HFFc6 (cell line): ENCODE results near the gene RNF186. TPM values are rescaled to one million over a fixed set of nuclear protein-coding genes. Genes with fewer than 3 reads are reported as not detected.

Source experiments
- DNase-seq: peaks from one replicate; pipeline ENCODE4 v3.0.0-alpha.2; 2018
- H3K27ac Mint-ChIP-seq: 2 replicates; pipeline ENCODE4 v1.8.0; 2020; ENCODE audit warnings: mild to moderate bottlenecking, mixed read lengths
- H3K27me3 Mint-ChIP-seq: 2 replicates; pipeline ENCODE4 v1.8.0; 2021; ENCODE audit warnings: mild to moderate bottlenecking, moderate library complexity, mixed read lengths; ENCODE audit not compliant: insufficient read depth
- H3K36me3 Mint-ChIP-seq: 2 replicates; pipeline ENCODE4 v1.8.0; 2021; ENCODE audit warnings: low read depth, mixed read lengths
- H3K4me1 Mint-ChIP-seq: 2 replicates; pipeline ENCODE4 v1.8.0; 2020; ENCODE audit warnings: low read depth, mixed read lengths
- H3K4me3 Mint-ChIP-seq: 2 replicates; pipeline ENCODE4 v1.8.0; 2020; ENCODE audit warnings: mild to moderate bottlenecking, moderate library complexity, mixed read lengths
- H3K9me3 Mint-ChIP-seq: 2 replicates; pipeline ENCODE4 v1.8.0; 2020; ENCODE audit warnings: mild to moderate bottlenecking, mixed read lengths
- CTCF ChIP-seq: fragments of 200-600 bp; sonication (generic); IDR thresholded peaks from 2 replicates; pipeline ENCODE4 v1.5.0; 2021; ENCODE audit warnings: antibody characterized with exemption, mild to moderate bottlenecking
- total RNA-seq, 6 experiments: library from RNA; stranded (reverse); fragmentation: NEBNext Ultra II Directional; extraction: Animal tissue kit (Norgen Biotek cat#: 25700); gene quantifications; 2 replicates in 1 of 6; 3 replicates in 5 of 6; pipeline ENCODE4 v1.2.3, GENCODE V29; 2021

RNF186 gene
- total RNA-seq, 6 experiments from 2014 or later, result not detected

GRCh38 chr1:19835578-19835977 is 20.5 kb upstream of the RNF186 start:
- Mint-ChIP-seq H3K36me3 (0 out of 2 replicates have a peak, but pooled peaks cover 6% of the 10 kb centered on the region), H3K27ac (no peak overlapping the region), H3K27me3 (peaks cover 22% of the 10 kb centered on the region), H3K4me1 (peaks cover 12% of the 10 kb centered on the region), H3K9me3 (peaks cover 7% of the 10 kb centered on the region; the same call in 1 of the 2 replicates), H3K4me3 (no peak overlapping the region)
- no peak for TF ChIP-seq CTCF
- no peak for DNase-seq

GRCh38 chr1:19831441-19831840 is 16.4 kb upstream of the RNF186 start:
- TF ChIP-seq CTCF, result no peak
- no peak overlapping the region for H3K27ac Mint-ChIP-seq

GRCh38 chr1:19828546-19828945 is 13.5 kb upstream of the RNF186 start:
- Mint-ChIP-seq H3K4me3 (no peak overlapping the region), H3K36me3 (0 out of 2 replicates have a peak, but pooled peaks cover 6% of the 10 kb centered on the region), H3K9me3 (peaks cover 7% of the 10 kb centered on the region; the same call in 1 of the 2 replicates), H3K27ac (no peak overlapping the region), H3K27me3 (peaks cover 15% of the 10 kb centered on the region), H3K4me1 (peaks cover 15% of the 10 kb centered on the region)
- no peak for DNase-seq
- TF ChIP-seq CTCF, result no peak

More at GRCh38 chr1:19831441-19831840, 16.4 kb upstream of the RNF186 start:
- no peak for DNase-seq
- 0 out of 2 replicates have a peak, but pooled peaks cover 6% of the 10 kb centered on the region for H3K36me3 Mint-ChIP-seq
- H3K27me3 Mint-ChIP-seq, result peaks cover 17% of the 10 kb centered on the region
- H3K4me1 Mint-ChIP-seq, result peaks cover 14% of the 10 kb centered on the region
- H3K9me3 Mint-ChIP-seq, result peaks cover 7% of the 10 kb centered on the region; the same call in 1 of the 2 replicates
- H3K4me3 Mint-ChIP-seq, result no peak overlapping the region

- H3K4me3 Mint-ChIP-seq, result no peak overlapping the region
- H3K36me3 Mint-ChIP-seq, result no peaks in the 10 kb centered on the region
- no peaks in the 10 kb centered on the region for H3K9me3 Mint-ChIP-seq
- TF ChIP-seq CTCF, result no peak
- peaks cover 15% of the 10 kb centered on the region for H3K4me1 Mint-ChIP-seq
- DNase-seq, result no peak
- H3K27me3 Mint-ChIP-seq, result peaks cover 2% of the 10 kb centered on the region; the same call in 1 of the 2 replicates
- no peak overlapping the region for H3K27ac Mint-ChIP-seq
These were observed 10.2 kb upstream of the RNF186 start for GRCh38 chr1:19825298-19825697.

GRCh38 chr1:19824541-19824940 is 9.5 kb upstream of the RNF186 start:
- no peak for TF ChIP-seq CTCF
- no peak overlapping the region for H3K27ac Mint-ChIP-seq
- H3K9me3 Mint-ChIP-seq, result no peaks in the 10 kb centered on the region
- H3K36me3 Mint-ChIP-seq, result no peaks in the 10 kb centered on the region
- H3K4me3 Mint-ChIP-seq, result no peak overlapping the region
- DNase-seq, result no peak
- H3K27me3 Mint-ChIP-seq, result peaks cover 2% of the 10 kb centered on the region; the same call in 1 of the 2 replicates
- H3K4me1 Mint-ChIP-seq, result peaks cover 15% of the 10 kb centered on the region

GRCh38 chr1:19824036-19824435 is 9.0 kb upstream of the RNF186 start:
- DNase-seq, result no peak
- Mint-ChIP-seq H3K9me3 (no peaks in the 10 kb centered on the region), H3K27me3 (peaks cover 7% of the 10 kb centered on the region; the same call in 1 of the 2 replicates), H3K4me1 (peaks cover 15% of the 10 kb centered on the region), H3K36me3 (no peaks in the 10 kb centered on the region), H3K27ac (no peak overlapping the region), H3K4me3 (no peak overlapping the region)
- no peak for TF ChIP-seq CTCF
